Dendritic cell treated with granulocyte-macrophage colony-stimulating factor and Interleukin-4, amounts not matched to agents 40 ng/mL and 50 ng/mL, for 4 days (primary cell): ENCODE data around the gene KAZALD1.

Source experiments
- H3K27ac Mint-ChIP-seq: one replicate; pipeline ENCODE4 v1.8.0; 2022; ENCODE audit warnings: mild to moderate bottlenecking, mixed read lengths
- H3K27me3 Mint-ChIP-seq: one replicate; pipeline ENCODE4 v1.8.0; 2022; ENCODE audit warnings: mild to moderate bottlenecking, mixed read lengths
- H3K36me3 Mint-ChIP-seq: one replicate; pipeline ENCODE4 v1.8.0; 2022; ENCODE audit warnings: low read depth, mixed read lengths
- H3K4me1 Mint-ChIP-seq: one replicate; pipeline ENCODE4 v1.8.0; 2022; ENCODE audit warnings: low read depth, mixed read lengths
- H3K4me3 Mint-ChIP-seq: one replicate; pipeline ENCODE4 v1.8.0; 2022; ENCODE audit warnings: mild to moderate bottlenecking, moderate library complexity, mixed read lengths
- H3K9me3 Mint-ChIP-seq: one replicate; pipeline ENCODE4 v1.8.0; 2022; ENCODE audit warnings: mixed read lengths
- intact Hi-C: fragments of 100-400 bp; cut with micrococcal nuclease; formaldehyde crosslinking; loops from one replicate; pipeline ENCODE4 v1.15.0; 2022

KAZALD1 gene

GRCh38 chr10:101035314-101035713 lies 26.5 kb upstream of the KAZALD1 start:
- Mint-ChIP-seq H3K4me1 (peaks cover 39% of the 10 kb centered on the region), H3K27ac (no peak overlapping the region), H3K36me3 (peaks cover 89% of the 10 kb centered on the region), H3K27me3 (peaks cover 2% of the 10 kb centered on the region), H3K4me3 (no peak overlapping the region), H3K9me3 (no peaks in the 10 kb centered on the region)
- intact Hi-C loops, result no loop called here

DNA sequence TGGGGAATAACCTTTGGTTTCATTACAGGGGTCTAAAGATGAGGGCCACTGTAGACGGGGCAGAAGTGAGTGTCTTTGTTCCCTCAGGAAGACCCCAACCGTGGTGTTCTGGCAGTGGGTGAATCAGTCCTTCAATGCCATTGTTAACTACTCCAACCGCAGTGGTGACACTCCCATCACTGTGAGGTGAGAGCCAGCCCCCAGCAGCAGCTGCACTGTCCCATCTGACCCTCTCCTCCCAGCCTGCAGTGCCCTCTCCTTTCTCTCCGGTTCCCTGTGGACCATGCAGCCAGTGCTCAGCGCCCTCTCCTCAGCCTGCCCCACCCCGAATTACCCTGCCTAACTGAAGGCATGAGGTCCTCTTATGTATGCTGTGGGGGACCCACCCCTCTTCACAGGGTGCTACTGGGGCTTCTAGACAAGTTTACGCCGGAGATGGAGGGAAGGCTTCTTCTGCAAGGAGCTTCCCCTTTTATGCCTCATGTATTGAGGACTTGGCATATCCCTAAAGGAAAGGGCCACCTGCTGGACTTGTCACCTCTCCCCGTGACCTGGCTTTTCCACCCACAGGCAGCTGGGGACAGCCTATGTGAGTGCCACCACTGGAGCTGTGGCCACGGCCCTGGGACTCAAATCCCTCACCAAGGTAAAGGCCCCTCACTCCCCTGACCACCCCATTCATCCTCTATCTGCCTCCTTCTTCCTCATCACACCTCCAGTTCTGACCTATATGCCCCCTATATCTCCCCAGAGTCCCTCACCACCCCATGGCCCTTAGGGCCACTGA lies 25.7 kb upstream of the KAZALD1 start:
- no peak overlapping the region for H3K4me3 Mint-ChIP-seq
- intact Hi-C loops, result no loop called here
- H3K27me3 Mint-ChIP-seq, result no peaks in the 10 kb centered on the region
- no peak overlapping the region for H3K27ac Mint-ChIP-seq
- H3K36me3 Mint-ChIP-seq, result peaks cover 96% of the 10 kb centered on the region
- no peaks in the 10 kb centered on the region for H3K9me3 Mint-ChIP-seq
- peaks cover 35% of the 10 kb centered on the region for H3K4me1 Mint-ChIP-seq

DNA sequence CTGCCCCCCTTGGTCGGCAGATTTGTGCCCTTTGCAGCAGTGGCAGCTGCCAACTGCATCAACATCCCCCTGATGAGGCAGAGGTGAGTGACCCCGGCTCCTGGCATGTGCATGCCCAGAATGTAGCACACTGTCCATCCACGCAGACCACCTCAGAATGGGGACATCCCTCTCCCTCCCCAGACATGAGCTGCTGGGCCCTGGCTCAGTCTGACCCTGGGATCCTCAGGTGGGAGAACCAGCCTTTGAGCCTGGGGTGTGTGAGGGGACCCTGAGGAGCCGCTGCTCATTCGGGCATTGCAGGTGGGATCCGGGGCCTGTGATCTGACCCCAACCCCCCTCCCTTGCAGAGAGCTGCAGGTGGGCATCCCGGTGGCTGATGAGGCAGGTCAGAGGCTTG lies 25.1 kb upstream of the KAZALD1 start:
- Mint-ChIP-seq H3K27ac (no peak overlapping the region), H3K4me3 (no peak overlapping the region), H3K36me3 (peaks cover 89% of the 10 kb centered on the region), H3K4me1 (peaks cover 40% of the 10 kb centered on the region), H3K27me3 (no peaks in the 10 kb centered on the region), H3K9me3 (no peaks in the 10 kb centered on the region)
- intact Hi-C loops, result no loop called here

DNA sequence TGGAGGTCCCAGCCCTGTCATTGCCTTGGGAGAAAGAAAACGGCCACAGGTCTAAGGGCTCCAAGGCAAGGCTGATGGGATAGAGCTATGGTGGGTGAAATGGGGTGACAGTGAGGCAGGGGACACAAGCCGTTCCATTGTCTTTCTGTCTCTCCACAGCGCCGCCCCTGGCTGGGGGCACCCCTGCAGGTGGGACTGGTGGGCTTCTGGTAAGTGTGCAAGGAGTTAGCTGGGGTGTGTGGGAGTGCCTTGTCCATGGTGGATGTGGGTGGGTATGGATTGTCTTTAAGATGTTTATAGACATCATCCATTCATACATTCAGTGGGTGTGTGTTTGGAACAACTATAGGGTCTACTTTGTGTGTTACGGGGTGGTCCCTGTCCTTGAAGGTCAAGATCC lies 23.3 kb upstream of the KAZALD1 start:
- intact Hi-C loops, result no loop called here
- Mint-ChIP-seq H3K4me3 (no peak overlapping the region), H3K27me3 (no peaks in the 10 kb centered on the region), H3K36me3 (peaks cover 81% of the 10 kb centered on the region), H3K4me1 (peaks cover 53% of the 10 kb centered on the region), H3K27ac (no peak overlapping the region), H3K9me3 (no peaks in the 10 kb centered on the region)

DNA sequence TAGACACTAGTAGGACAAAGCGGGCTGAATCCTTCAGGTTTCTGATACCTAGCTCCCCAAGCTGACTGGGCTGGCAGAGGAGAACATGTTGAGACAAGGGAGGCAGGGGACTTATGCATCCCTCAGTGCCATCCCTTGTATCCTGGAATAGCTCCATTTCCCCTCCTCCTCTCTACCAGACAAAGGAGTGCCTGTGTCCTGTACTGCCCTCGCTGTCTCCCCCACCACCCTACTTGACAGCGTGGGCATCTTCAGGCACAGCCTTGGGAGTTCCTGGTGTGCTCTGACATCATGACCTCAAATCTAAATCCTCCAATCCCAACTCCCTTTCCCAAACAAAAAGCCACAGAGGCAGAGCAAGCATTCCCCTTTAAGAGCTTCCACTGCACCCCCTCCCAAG lies 21.7 kb upstream of the KAZALD1 start:
- Mint-ChIP-seq H3K4me1 (peaks cover 42% of the 10 kb centered on the region), H3K4me3 (no peak overlapping the region), H3K27me3 (peaks cover 2% of the 10 kb centered on the region), H3K36me3 (peaks cover 69% of the 10 kb centered on the region), H3K9me3 (no peaks in the 10 kb centered on the region), H3K27ac (no peak overlapping the region)
- intact Hi-C loops, result loop anchor here (2.0 kb wide), 1 partner anchor 27 kb away; no protein-coding TSS in a partner anchor

DNA sequence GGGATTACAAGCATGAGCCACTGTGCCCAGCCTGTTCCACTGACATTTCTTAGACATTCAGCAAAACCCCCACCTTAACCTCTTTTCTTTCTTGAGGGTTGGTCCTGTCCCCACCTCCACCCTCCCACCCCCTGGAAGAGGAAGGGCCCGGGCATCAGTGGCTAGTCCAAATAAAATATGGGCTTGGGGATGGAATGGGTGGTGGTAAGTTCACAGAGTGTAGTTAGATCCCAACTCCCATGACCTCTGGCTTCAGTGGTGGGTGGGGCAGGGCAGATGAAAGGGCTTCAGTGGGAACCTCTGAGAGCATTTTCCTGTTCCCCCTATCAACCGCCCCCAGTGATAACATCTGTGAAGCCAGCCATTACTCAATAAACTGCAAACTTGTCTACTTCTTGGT lies 20.9 kb upstream of the KAZALD1 start:
- Mint-ChIP-seq H3K4me1 (peaks cover 42% of the 10 kb centered on the region), H3K4me3 (no peak overlapping the region), H3K27me3 (peaks cover 10% of the 10 kb centered on the region), H3K9me3 (no peaks in the 10 kb centered on the region), H3K27ac (no peak overlapping the region), H3K36me3 (peaks cover 61% of the 10 kb centered on the region)
- intact Hi-C loops, result loop anchor here (2.0 kb wide), 1 partner anchor 26 kb away; no protein-coding TSS in a partner anchor

- no peaks in the 10 kb centered on the region for H3K9me3 Mint-ChIP-seq
- intact Hi-C loops, result loop anchor here (2.0 kb wide), 1 partner anchor 25 kb away; no protein-coding TSS in a partner anchor
- H3K4me3 Mint-ChIP-seq, result no peak overlapping the region
- no peak overlapping the region for H3K27ac Mint-ChIP-seq
- peaks cover 57% of the 10 kb centered on the region for H3K36me3 Mint-ChIP-seq
- peaks cover 42% of the 10 kb centered on the region for H3K4me1 Mint-ChIP-seq
- peaks cover 15% of the 10 kb centered on the region for H3K27me3 Mint-ChIP-seq
These were observed 20.5 kb upstream of the KAZALD1 start for GRCh38 chr10:101041252-101041761.

DNA sequence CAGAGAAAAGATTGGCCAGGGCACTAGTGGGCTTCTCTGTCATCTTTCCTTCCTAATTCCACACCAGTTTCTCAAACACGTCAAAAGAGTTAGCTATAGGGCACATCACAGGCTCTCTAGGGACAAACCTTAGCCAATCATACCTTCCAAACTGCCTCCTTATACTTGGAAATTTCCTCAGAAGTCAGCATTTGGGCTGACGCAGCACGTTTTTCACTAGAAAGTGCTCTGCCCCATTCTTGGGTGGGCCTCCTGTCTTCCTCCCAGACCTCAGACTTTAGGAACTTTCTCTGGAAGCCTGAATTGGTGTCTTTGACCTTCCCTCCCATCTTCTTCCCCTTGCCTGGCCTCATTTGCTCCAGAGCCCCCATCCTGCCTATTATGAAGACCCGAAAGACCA lies 19.7 kb upstream of the KAZALD1 start:
- peaks cover 23% of the 10 kb centered on the region for H3K27me3 Mint-ChIP-seq
- peak overlapping the region; percentile 90 for H3K4me3 Mint-ChIP-seq
- intact Hi-C loops, result loop anchor here (1.0 kb wide), 1 partner anchor 10 kb away; no protein-coding TSS in a partner anchor
- H3K4me1 Mint-ChIP-seq, result peaks cover 37% of the 10 kb centered on the region
- peaks cover 48% of the 10 kb centered on the region for H3K36me3 Mint-ChIP-seq
- H3K27ac Mint-ChIP-seq, result peak overlapping the region; percentile 100
- no peaks in the 10 kb centered on the region for H3K9me3 Mint-ChIP-seq

DNA sequence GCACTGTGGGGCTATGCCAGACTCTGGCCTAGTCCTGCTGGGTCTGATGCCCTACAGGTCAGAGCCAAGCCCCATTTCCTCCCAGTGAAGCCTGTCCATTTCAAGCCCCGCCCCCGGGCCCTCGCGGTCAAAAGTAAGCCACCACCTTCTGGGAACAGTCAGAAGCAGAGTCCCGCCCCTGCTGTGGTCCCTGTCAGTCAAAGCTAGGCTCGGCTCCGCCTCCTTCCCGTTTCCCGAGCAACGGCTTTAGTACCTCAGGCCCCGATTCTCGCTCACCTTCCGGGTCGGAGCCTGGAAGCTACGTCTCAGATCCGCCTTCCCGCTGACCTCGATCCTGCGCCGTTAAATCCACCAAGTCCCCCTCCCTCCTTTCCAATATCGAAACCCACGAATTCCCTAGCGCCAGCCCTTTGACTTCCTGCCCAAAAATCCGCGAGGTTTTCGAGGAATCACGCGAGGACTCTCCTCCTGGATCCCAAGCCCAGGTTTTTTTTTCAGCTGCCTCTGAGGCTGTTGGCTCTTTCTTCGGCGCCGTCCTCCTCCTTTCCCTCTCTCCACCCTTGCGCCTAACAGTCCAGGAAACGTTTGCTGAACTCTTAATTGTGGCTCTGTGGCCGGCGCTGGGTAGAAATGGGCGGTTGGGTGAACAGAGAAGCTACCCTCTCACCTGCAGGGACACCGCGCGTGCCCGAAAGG lies 19.0 kb upstream of the KAZALD1 start:
- H3K4me1 Mint-ChIP-seq, result peaks cover 35% of the 10 kb centered on the region
- H3K4me3 Mint-ChIP-seq, result peak overlapping the region; percentile 90
- H3K27ac Mint-ChIP-seq, result peak overlapping the region; percentile 100
- intact Hi-C loops, result loop anchor here (1.0 kb wide), 1 partner anchor 11 kb away; no protein-coding TSS in a partner anchor
- H3K27me3 Mint-ChIP-seq, result peaks cover 30% of the 10 kb centered on the region
- peaks cover 41% of the 10 kb centered on the region for H3K36me3 Mint-ChIP-seq
- no peaks in the 10 kb centered on the region for H3K9me3 Mint-ChIP-seq

GRCh38 chr10:101043363-101043707 lies 18.5 kb upstream of the KAZALD1 start:
- intact Hi-C loops, result no loop called here
- Mint-ChIP-seq H3K9me3 (no peaks in the 10 kb centered on the region), H3K27ac (peak overlapping the region; percentile 100), H3K4me1 (peaks cover 34% of the 10 kb centered on the region), H3K4me3 (peak overlapping the region; percentile 90), H3K27me3 (peaks cover 35% of the 10 kb centered on the region), H3K36me3 (peaks cover 36% of the 10 kb centered on the region)

DNA sequence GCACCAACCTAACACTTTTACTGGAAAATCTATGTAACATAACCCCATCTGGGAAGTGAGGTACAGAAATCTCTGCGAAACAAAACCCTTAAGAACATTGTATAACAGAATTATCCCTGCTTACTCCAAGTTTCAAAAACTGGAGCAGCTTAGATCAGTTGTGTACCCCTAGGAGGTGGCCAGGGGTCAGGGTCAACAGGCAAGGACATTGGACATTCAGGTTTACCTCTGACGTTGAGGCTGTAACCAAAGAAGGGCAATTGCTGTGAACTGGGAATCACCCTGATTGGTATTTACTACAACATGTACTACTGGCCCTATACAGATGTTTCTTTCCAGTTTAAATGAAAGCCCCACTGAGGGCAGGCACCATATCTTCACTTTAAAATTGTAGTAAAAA lies 17.7 kb upstream of the KAZALD1 start:
- no peaks in the 10 kb centered on the region for H3K9me3 Mint-ChIP-seq
- H3K27me3 Mint-ChIP-seq, result peaks cover 43% of the 10 kb centered on the region
- peaks cover 28% of the 10 kb centered on the region for H3K36me3 Mint-ChIP-seq
- H3K27ac Mint-ChIP-seq, result no peak overlapping the region
- H3K4me3 Mint-ChIP-seq, result no peak overlapping the region
- H3K4me1 Mint-ChIP-seq, result peaks cover 37% of the 10 kb centered on the region
- intact Hi-C loops, result no loop called here

- Mint-ChIP-seq H3K4me3 (no peak overlapping the region), H3K4me1 (peaks cover 46% of the 10 kb centered on the region), H3K36me3 (peaks cover 9% of the 10 kb centered on the region), H3K27ac (no peak overlapping the region), H3K27me3 (peaks cover 63% of the 10 kb centered on the region), H3K9me3 (no peaks in the 10 kb centered on the region)
- intact Hi-C loops, result no loop called here
These were observed 15.2 kb upstream of the KAZALD1 start for GRCh38 chr10:101046332-101047238.

DNA sequence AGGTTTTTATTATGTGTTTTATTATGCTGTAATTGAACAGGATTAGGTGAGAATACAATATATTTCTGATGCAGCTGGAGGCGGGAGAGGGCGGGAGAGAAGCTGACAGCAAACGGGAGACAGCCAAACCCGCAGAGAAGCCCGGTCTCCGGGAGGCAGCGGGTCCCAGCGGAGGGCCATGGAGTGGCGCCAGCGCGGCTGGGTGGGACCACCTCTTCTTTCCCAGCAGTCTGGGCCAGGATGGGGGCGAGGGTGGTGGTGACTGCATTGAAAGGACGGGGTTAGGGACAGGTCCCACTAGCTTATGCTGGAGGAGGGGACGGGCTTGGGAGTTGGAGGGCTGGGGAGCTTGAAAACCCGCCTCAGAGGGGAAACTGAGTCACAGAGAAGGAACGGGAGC lies 14.5 kb upstream of the KAZALD1 start:
- Mint-ChIP-seq H3K4me3 (no peak overlapping the region), H3K4me1 (peaks cover 40% of the 10 kb centered on the region), H3K27me3 (peaks cover 65% of the 10 kb centered on the region), H3K9me3 (no peaks in the 10 kb centered on the region), H3K36me3 (peaks cover 9% of the 10 kb centered on the region), H3K27ac (no peak overlapping the region)
- intact Hi-C loops, result no loop called here
